Measurements from ENCODE around the gene NNT. TPM values are rescaled to one million over a fixed set of nuclear protein-coding genes. Genes with fewer than 3 reads are reported as not detected.
A peak's percentile ranks its signal among the peaks of the same experiment; 100 is the strongest.
"Not testable (repeated sequence)": the region's sequence is repeated elsewhere in the genome, so short reads cannot be mapped to it uniquely, and the experiment has no call there.

NNT gene
- total and polyA plus RNA-seq, 3 donors from 2014 or later: 25.4 to 55.0 (median 32.1) TPM

GRCh38 chr5:43693411-43693810, 90.4 kb downstream of the NNT start:
- H3K27me3 ChIP-seq: no peaks in the 10 kb centered on the region
- no peaks in the 10 kb centered on the region for H3K36me3 ChIP-seq (ENCODE audit: low read depth, missing control alignments)
- DNase-seq: no peak
- no peaks in the 10 kb centered on the region for H3K9me3 ChIP-seq
- no peak overlapping the region for H3K27ac ChIP-seq
- TF ChIP-seq POLR2A (IDR thresholded peaks at IDR 0.05) (no peak), CTCF (IDR thresholded peaks at IDR 0.05) (no peak)
- no peaks in the 10 kb centered on the region for H3K4me1 ChIP-seq
- intact Hi-C loops (cut with DNase I; ENCODE audit: low total_unique reads): no loop called here
- H3K4me3 ChIP-seq: no peak overlapping the region

DNA sequence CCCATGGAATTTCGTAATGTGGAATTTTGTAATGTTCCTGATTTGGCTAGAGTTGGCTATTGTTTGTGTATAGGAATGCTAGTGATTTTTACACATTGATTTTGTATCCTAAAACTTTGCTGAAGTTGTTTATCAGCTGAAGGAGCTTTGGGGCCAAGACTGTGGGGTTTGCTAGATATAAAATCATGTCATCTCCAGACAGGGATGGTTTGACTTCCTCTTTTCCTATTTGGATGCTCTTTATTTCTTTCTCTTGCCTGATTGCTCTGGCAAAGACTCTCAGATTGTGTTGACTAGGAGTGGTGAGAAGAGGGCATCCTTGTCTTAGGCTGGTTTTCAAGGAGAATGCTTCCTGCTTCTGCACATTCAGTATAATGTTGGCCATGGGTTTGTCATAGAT, 91.0 kb downstream of the NNT start:
- no peak for TF ChIP-seq POLR2A (IDR thresholded peaks at IDR 0.05)
- no peak for TF ChIP-seq CTCF (IDR thresholded peaks at IDR 0.05)

GRCh38 chr5:43696444-43696843, 93.5 kb downstream of the NNT start:
- 84 to 97% methylated on average over 2 of the region's 2 CpGs for WGBS, 2 donors
- H3K27me3 ChIP-seq; H3K9me3 ChIP-seq; DNase-seq; H3K4me3 ChIP-seq; intact Hi-C loops (cut with DNase I; ENCODE audit: low total_unique reads); H3K27ac ChIP-seq; H3K4me1 ChIP-seq; H3K36me3 ChIP-seq (ENCODE audit: low read depth, missing control alignments): not testable (repeated sequence)

More for the DNA sequence above, 91.0 kb downstream of the NNT start:
- WGBS, 2 donors: 94 to 100% methylated on average over 1 of the region's 1 CpG
- Histone ChIP-seq H3K27me3 (no peaks in the 10 kb centered on the region), H3K36me3 (ENCODE audit: low read depth, missing control alignments) (no peaks in the 10 kb centered on the region), H3K9me3 (no peaks in the 10 kb centered on the region), H3K4me3 (no peak overlapping the region), H3K4me1 (no peaks in the 10 kb centered on the region), H3K27ac (no peak overlapping the region)
- no peak for DNase-seq
- intact Hi-C loops (cut with DNase I; ENCODE audit: low total_unique reads): no loop called here

- H3K4me1 ChIP-seq: no peaks in the 10 kb centered on the region
- H3K27ac ChIP-seq: no peak overlapping the region
- H3K9me3 ChIP-seq: no peaks in the 10 kb centered on the region
- TF ChIP-seq CTCF (IDR thresholded peaks at IDR 0.05): no peak
- TF ChIP-seq POLR2A (IDR thresholded peaks at IDR 0.05): no peak
- no peaks in the 10 kb centered on the region for H3K36me3 ChIP-seq (ENCODE audit: low read depth, missing control alignments)
- DNase-seq: peak; percentile 27
- intact Hi-C loops (cut with DNase I; ENCODE audit: low total_unique reads): no loop called here
- 34 to 44% methylated on average over 1 of the region's 1 CpG for WGBS, 2 donors
- no peak overlapping the region for H3K4me3 ChIP-seq
- H3K27me3 ChIP-seq: no peaks in the 10 kb centered on the region
Observed at GRCh38 chr5:43699910-43700309, 96.9 kb downstream of the NNT start.

DNA sequence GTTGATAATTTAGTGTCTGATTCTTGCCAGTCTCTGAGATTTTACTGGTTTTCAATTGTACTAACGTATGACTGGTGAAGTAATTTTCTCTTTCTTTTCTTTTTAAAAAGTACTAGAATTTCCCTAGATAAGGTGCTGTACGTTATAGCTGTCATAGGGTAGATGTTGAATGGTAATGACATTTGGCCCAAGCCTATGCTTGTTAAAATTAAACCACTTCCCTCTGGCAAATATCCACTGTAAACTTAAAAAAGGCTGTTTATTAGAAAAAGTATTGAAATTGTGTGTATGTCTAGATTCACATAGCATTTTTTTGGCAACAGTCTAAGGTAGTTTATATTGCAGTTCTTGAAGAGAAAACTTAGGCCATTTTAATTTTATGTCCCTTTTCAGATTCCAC, 97.6 kb downstream of the NNT start:
- no peak for DNase-seq
- WGBS, 2 donors: 75 to 84% methylated on average over 2 of the region's 2 CpGs
- Histone ChIP-seq H3K4me3 (no peak overlapping the region), H3K27me3 (no peaks in the 10 kb centered on the region), H3K4me1 (no peaks in the 10 kb centered on the region), H3K27ac (peak overlapping the region in 1 of 2 donors; percentile 1), H3K36me3 (ENCODE audit: low read depth, missing control alignments) (no peaks in the 10 kb centered on the region), H3K9me3 (no peaks in the 10 kb centered on the region)
- intact Hi-C loops (cut with DNase I; ENCODE audit: low total_unique reads): no loop called here
- TF ChIP-seq CTCF (IDR thresholded peaks at IDR 0.05): no peak
